22Rv1 (cell line): ENCODE data around the gene KIF1A.

Experiments used
- H3K27ac ChIP-seq: fragments of 450-650 bp; 2 replicates; pipeline ENCODE4 v1.5.1; 2017
- ZFX ChIP-seq: fragments of 450-650 bp; IDR thresholded peaks from 2 replicates; pipeline ENCODE4 v1.6.1; 2017; ENCODE audit warnings: antibody characterized with exemption, borderline replicate concordance
- TF ChIP-seq, protein P1 (sequence below): fragments of 450-650 bp; IDR thresholded peaks from 2 replicates; pipeline ENCODE4 v1.5.1; 2017; ENCODE audit warnings: mild to moderate bottlenecking

The KIF1A gene

DNA sequence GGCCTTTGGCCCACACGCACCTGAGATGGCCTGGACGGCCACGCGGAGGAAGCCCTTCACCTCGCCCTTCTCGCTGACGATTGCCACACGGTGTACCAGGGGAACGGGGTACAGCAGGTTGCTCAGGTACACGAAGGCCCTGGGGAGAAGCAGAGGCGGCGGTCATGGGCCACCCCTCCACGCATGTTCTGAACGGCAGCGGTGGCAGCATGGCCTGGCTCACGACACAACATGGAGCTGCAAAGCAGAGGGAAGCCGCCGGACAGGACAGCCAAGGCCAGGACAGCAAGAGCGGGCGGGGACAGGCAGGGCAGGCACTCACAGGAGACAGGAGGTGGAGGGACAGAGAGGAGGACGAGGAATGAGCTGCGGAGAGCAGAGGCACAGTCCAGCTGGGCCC lies 69.6 kb downstream of the KIF1A start:
- TF ChIP-seq ZFX, result no peak
- TF ChIP-seq, protein P1, sequence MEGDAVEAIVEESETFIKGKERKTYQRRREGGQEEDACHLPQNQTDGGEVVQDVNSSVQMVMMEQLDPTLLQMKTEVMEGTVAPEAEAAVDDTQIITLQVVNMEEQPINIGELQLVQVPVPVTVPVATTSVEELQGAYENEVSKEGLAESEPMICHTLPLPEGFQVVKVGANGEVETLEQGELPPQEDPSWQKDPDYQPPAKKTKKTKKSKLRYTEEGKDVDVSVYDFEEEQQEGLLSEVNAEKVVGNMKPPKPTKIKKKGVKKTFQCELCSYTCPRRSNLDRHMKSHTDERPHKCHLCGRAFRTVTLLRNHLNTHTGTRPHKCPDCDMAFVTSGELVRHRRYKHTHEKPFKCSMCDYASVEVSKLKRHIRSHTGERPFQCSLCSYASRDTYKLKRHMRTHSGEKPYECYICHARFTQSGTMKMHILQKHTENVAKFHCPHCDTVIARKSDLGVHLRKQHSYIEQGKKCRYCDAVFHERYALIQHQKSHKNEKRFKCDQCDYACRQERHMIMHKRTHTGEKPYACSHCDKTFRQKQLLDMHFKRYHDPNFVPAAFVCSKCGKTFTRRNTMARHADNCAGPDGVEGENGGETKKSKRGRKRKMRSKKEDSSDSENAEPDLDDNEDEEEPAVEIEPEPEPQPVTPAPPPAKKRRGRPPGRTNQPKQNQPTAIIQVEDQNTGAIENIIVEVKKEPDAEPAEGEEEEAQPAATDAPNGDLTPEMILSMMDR, result no peak
- H3K27ac ChIP-seq, result no peak overlapping the region

DNA sequence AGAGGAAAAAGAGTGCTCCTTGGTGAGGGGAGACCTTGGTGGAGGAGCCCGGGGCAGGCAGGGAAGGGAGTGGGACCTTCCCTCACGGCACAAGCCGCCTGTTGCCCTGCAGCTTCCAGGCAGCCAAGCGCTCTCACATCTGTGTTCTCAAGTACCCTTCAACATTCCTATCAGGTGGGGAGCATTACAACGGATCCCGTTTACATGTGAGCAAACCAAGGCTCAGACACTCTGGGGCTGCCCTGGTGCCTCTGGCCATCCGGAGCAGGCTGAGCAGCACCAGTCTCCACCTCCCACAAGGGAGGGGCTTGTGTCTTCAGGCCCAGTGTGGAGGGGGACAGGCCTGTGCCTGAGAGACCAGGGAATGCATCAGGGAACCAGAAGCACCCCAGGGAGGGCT lies 70.5 kb downstream of the KIF1A start:
- no peak for TF ChIP-seq ZFX
- TF ChIP-seq, protein P1, result no peak
- no peak overlapping the region for H3K27ac ChIP-seq

- TF ChIP-seq, protein P1, result no peak
- TF ChIP-seq ZFX, result no peak
- no peak overlapping the region for H3K27ac ChIP-seq
These were observed 72.8 kb downstream of the KIF1A start for GRCh38 chr2:240747256-240747655.

GRCh38 chr2:240746671-240747070 lies 73.3 kb downstream of the KIF1A start:
- TF ChIP-seq ZFX, result no peak
- TF ChIP-seq, protein P1, result no peak
- no peak overlapping the region for H3K27ac ChIP-seq

DNA sequence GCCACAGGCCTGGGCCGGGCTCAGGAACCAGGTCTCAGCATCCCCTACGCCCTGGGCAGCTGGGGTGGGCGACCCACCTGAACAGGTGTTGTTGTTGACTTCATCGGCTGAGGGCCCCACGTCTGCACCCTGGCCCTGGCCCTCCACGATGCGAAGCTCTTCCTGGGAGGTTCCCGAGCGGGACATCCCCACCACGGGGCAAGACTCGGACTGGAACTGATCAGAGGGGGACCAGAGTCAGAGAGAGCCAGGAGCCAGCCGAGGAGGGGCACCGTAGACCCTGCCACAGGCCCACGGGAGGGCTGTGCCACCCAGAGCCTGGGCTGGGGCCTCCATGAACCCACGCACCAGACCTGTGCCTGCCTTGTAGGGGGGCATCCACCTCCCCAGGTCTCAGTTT lies 74.1 kb downstream of the KIF1A start:
- no peak overlapping the region for H3K27ac ChIP-seq
- TF ChIP-seq, protein P1, result no peak
- no peak for TF ChIP-seq ZFX

- no peak for TF ChIP-seq ZFX
- TF ChIP-seq, protein P1, result no peak
- H3K27ac ChIP-seq, result no peak overlapping the region
These were observed 74.6 kb downstream of the KIF1A start for GRCh38 chr2:240745456-240745855.

- no peak for TF ChIP-seq ZFX
- TF ChIP-seq, protein P1, result no peak
- H3K27ac ChIP-seq, result no peak overlapping the region
These were observed 77.4 kb downstream of the KIF1A start for GRCh38 chr2:240742602-240743095.
